T47D (cell line): ENCODE results near the gene PPME1.

Experiments
- DNase-seq, 2 experiments: peaks; one replicate each; pipeline versions ENCODE4 v3.0.0 to v3.0.0-alpha.2; 2011 to 2012; ENCODE audit warnings: low read depth in 1 of 2, low spot score in 1 of 2
- JUND ChIP-seq: IDR thresholded peaks from 2 replicates; pipeline ENCODE4 v1.6.1; 2012; ENCODE audit warnings: low read depth
- in situ Hi-C: cut with HindIII; loops from 2 replicates; pipeline ENCODE4 v1.10.0; 2016; ENCODE audit warnings: low sequenced_read_pairs, low pct_unique_long_range_greater_than_20kb

Gene PPME1

DNA sequence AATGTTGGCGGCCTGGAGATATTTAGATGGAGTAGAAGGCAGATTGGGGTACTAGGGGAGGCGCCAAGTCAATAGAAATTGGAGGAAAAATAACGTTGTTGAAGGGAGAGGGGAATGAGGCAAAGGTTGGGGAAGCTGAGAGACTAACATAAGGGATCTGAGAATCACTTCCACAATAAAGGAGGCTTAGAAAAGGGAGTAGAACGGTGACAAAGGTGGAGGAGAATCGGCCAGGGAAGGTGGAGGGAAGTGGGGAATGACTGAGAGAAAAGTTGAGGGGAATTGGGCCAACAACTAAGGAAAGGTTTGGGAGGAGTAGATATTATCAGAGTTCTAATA, 510 bp downstream of the PPME1 start:
- DNase-seq = no peak
- TF ChIP-seq JUND = no peak
- in situ Hi-C loops = no loop called here

DNA sequence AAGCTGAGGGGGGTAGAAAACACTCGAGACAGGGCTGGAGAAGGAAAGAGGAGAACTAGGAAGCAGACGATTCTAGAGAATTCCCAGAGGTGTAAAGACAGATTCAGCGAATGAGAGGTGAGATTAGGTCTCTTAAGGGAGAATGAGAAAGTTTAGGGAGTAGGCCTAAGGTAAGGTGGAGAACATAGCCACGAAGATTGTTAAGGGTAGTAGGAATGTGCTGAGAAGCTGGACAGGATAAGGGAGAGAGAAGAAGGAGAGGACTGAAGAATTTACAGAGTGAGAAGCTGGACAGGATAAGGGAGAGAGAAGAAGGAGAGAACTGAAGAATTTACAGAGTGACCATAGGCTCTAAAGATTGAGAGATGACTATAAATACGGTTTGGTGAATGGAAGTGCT, 908 bp downstream of the PPME1 start:
- in situ Hi-C loops = no loop called here
- DNase-seq = peak in 1 of 2 experiments; percentile 20
- no peak for TF ChIP-seq JUND

DNA sequence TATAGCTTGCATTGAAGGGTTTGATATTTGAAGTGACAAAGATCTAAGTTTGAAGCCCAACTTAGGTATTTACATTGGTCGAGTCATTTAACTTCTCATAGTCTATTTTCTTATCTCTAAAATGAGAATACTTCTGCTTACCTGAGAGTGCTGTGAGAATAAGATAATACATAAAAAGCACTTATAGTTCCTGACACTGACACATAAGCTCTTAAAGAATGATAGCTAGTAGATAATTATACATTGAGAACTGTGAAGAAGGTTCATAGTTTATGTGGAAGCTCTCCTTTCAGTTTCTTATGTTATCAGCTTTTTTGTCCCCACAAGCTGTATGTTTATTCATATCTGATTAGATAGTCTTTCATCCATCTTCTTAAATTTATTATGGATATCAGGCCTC, 4.8 kb downstream of the PPME1 start:
- no peak for TF ChIP-seq JUND
- in situ Hi-C loops = no loop called here

DNA sequence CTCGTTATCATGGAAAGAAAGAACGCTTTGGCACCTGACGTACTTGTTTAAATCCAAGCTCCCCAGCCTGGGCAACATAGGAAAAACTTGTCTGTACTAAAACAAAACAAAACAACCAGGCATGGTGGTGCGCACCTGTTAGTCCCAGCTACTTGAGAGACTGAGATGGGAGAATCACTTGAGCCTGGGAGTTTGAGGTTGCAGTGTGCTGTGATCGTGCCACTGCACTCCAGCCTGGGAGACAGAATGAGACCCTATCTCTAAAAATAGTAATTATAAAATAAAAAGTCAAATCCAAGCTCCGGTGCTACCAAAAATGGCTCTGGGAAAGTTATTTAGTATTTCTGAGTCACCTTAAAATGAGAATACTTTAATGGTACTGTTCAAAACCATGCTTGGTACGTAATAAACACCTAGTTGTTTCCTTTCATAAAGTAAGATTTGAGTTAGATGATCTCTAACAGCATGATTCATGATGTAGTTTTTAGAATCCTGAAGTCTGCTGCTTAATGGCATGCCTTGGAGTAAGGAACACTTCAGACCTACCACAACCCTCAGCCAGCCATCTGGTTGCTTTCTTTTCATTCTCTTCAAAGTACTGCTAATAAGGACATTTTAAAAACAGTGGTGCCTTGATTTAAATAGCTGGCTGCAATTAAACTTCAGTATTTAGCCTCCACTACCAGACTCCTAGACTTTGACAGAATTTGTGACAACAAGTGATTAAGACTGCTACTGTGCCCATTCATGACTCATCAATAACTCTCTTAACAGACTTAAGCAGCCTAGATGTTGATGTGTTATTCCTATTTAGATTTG, 8.4 kb downstream of the PPME1 start:
- DNase-seq = no peak
- in situ Hi-C loops = no loop called here
- no peak for TF ChIP-seq JUND

More for the DNA sequence above, 4.8 kb downstream of the PPME1 start:
- no peak for DNase-seq

DNA sequence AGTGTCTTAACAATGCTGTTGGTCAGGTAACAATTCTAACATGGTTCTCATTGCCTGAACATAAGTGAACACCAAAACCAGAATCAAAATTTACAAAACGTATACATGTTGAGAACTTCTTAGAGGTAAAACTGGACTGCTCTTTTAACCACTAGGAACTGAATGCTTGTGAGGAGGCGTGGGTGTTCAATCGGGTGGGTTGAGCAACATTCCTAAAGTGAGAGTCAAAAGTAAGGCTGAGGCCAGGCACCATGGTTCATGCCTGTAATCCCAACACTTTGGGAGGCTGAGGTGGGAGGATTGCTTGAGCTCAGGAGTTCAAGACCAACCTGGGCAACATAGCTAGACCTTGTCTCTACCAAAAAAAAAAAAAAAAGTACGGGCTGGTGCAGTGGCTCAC, 11.5 kb downstream of the PPME1 start:
- in situ Hi-C loops = no loop called here
- no peak for TF ChIP-seq JUND
- peak in 1 of 2 experiments; percentile 11 for DNase-seq

DNA sequence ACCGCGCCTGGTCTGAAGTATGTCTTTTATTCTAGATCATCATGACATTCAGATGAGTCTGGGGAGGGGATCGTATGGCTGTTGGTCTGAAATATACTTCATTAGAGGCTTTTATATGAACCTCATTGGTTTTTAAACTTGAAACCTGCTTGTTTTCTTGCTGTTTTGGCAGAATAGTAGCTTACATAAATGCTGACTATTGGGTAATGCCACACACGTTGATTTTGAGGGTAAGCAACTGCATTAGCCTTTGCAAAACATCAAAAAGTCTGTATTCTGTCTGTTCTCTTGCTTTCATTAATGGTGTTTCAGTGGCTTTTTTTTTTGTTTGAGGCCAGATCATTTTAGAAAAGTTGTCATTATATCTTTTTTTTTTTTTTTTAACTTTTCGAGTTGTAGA, 14.2 kb downstream of the PPME1 start:
- DNase-seq = no peak
- TF ChIP-seq JUND = no peak
- in situ Hi-C loops = no loop called here

DNA sequence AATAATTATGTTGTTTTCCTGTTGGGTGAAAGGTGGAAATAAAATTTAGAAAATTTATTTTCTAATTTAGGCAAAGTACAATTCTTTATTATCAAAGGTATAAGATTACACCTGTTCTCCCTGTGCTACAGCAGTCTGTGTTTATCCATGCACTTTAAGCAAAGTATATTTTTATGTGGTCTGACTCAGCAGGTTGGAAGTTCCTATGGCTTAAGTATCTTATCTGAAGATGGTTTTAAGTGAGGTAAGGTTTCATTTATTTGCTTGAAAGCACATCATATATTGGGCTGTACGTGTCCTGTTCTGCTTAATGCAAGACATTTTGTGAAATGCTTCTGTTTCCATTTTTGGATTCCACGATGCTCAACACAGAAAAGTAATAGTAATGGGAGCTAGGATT, 14.6 kb downstream of the PPME1 start:
- no peak for TF ChIP-seq JUND
- in situ Hi-C loops = no loop called here
- DNase-seq = no peak

DNA sequence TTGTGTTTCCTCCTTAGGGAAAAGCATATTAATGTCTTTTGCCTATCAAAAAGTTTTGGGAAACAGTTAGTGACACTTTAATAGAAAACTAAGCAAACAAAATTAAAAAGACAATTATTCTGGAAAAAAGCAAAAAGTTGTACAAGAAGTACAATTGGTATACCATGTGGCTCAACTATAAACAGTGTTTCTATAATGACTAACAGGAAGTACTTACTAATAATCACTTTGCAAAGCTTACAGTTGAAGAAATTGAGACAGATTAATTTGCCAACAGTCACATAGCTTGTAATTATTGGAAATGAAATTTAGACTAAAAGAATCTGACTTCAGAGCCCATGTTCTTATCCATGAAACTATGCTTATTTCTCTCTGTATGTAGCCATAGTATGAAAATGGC, 24.7 kb downstream of the PPME1 start:
- in situ Hi-C loops = no loop called here
- no peak for DNase-seq

DNA sequence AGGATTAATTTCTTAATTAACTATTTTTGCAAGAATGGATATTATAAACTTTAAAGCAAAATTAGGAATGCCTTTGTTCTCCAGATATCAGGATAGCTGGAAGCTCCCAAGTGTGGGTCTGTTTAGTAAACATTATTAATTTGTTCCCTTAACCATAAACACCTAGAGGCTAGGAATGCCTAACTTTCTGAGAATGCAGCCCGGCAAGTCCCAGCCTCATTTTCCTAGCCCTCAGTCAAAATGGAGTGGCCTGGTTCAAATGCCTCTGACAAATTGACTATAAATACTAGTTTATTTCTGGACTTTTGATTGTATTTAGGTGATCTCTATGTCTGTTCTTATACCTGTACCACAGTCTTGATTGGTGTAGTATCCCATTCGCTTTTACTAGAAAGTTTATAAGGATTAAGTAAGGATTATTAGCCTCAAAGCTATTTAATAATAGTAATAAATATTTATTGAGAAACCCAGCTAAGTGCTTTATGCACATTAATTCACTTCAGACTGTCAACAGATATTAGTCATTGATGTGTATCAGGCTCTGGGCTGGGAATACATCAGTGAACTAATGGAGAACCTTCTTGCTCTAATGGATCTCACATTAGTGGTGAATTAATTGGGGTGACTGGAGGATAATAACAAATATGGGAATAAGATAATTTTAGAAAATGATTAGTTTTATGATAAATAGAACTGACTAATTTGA, 25.8 kb downstream of the PPME1 start:
- peak in 1 of 2 experiments; percentile 53 for DNase-seq
- in situ Hi-C loops = no loop called here

More for the DNA sequence above, 24.7 kb downstream of the PPME1 start:
- TF ChIP-seq JUND = no peak

DNA sequence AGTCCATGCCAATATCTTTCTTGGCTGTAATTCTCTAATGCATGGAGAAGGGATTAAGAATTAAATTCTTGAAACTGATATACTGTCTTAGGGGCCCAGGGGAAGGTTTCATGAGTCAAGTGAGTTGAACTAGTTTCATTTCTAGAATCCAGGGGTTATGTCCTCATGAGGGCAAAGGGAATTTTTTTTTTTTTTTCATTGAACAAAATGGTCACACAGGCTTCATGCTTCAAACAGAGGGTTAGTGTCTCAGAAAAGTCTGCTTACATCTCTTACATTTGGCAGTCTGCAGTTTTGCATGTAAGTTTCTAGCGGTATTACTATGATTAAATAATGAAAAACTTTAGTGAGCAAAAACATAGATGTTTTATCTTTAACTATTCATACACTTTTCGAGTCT, 32.9 kb downstream of the PPME1 start:
- TF ChIP-seq JUND = no peak
- in situ Hi-C loops = no loop called here

More for the DNA sequence above, 25.8 kb downstream of the PPME1 start:
- no peak for TF ChIP-seq JUND

DNA sequence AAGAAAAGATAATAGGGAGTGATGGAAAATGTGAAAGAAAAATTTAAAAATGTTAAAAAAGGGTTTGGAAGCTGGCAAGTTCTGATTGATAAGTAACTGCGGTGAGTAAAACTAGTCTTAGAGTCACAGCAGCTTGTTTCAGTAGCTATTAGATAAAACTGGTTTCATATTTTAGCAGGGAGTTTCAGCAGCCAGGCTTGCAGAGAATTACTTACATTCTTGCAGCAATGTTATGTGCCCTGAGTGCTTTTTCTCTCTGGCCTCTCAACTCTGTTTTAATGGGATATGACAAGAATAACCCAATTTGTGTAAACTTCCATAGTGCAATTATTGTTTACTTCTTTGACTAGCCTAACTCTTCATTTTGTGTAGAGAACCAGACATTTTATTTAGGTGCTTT, 33.6 kb downstream of the PPME1 start:
- DNase-seq = no peak
- TF ChIP-seq JUND = no peak
- in situ Hi-C loops = no loop called here

More for the DNA sequence above, 32.9 kb downstream of the PPME1 start:
- no peak for DNase-seq

DNA sequence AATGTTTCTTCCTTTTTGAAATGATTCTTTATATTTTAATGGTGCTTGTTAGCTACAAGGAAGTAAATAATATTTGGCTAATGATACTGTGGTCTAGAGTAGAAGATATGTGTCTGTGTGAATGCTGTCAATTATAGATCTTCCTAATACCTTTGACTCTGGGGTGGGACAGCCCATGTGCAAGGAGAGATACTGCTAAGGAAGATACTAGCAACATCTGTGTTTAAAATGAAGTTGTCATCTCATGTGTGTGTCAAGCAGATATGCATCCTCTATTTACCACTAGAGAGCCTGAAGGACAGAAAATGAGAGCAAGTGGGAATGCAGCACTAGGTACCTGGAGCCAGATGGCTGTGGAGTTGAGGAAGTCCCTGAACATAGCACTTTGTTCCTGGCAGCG, 34.1 kb downstream of the PPME1 start:
- DNase-seq = no peak
- in situ Hi-C loops = no loop called here
- no peak for TF ChIP-seq JUND

DNA sequence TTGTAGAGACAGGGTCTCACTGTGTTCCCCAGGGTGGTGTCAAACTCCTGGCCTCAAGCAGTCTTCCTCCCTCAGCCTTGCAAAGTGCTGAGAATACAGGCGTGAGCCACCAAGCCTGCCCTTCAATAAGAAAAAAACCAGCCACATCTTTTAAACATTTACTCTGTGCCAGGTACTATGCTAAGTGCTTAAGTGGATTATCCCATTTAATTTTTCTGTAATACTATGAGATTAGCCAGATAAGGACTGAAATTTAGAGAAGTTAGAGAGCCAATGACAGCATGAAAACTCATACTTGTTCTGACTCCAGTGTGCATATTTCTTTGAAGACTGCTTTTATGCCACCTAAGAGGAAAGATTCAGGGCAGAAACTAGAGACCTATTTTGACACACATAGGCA, 35.7 kb downstream of the PPME1 start:
- no peak for TF ChIP-seq JUND
- DNase-seq = no peak
- in situ Hi-C loops = no loop called here
